Mesothelial cell of epicardium (in vitro differentiated cells): ENCODE results near the gene HTR3B. TPM values are rescaled to one million over a fixed set of nuclear protein-coding genes. Genes with fewer than 3 reads are reported as not detected.
"Not testable (repeated sequence)": the region's sequence is repeated elsewhere in the genome, so short reads cannot be mapped to it uniquely, and the experiment has no call there.

ENCODE experiments used
- DNase-seq, 2 experiments: peaks; one replicate each; pipeline ENCODE4 v3.0.0; 2021; ENCODE audit warnings: low spot score in 2 of 2; ENCODE audit not compliant: unreplicated experiment in 2 of 2
- H3K27ac Mint-ChIP-seq: 2 replicates; pipeline ENCODE4 v1.8.0; 2021; ENCODE audit warnings: mixed read lengths
- H3K27me3 Mint-ChIP-seq: 2 replicates; pipeline ENCODE4 v1.8.0; 2021; ENCODE audit warnings: low read depth, mixed read lengths
- H3K36me3 Mint-ChIP-seq: 2 replicates; pipeline ENCODE4 v1.8.0; 2021; ENCODE audit warnings: mixed read lengths
- H3K4me1 Mint-ChIP-seq: 2 replicates; pipeline ENCODE4 v1.8.0; 2021; ENCODE audit warnings: mixed read lengths
- H3K4me3 Mint-ChIP-seq: 2 replicates; pipeline ENCODE4 v1.8.0; 2021; ENCODE audit warnings: mild to moderate bottlenecking, moderate library complexity, mixed read lengths
- H3K9me3 Mint-ChIP-seq: 2 replicates; pipeline ENCODE4 v1.8.0; 2021; ENCODE audit warnings: mixed read lengths
- CTCF ChIP-seq: fragments of 200-600 bp; sonication (generic); IDR thresholded peaks from one replicate; pipeline ENCODE4 v1.5.0; 2021; ENCODE audit warnings: antibody characterized with exemption; ENCODE audit not compliant: unreplicated experiment
- total RNA-seq: library from RNA; stranded (reverse); gene quantifications from 3 replicates; pipeline ENCODE4 v1.2.1, GENCODE V29; 2021

The HTR3B gene
- total RNA-seq, 1 donor from 2014 or later: not detected

GRCh38 chr11:113923572-113923971 is 19.0 kb downstream of the HTR3B start:
- Mint-ChIP-seq H3K9me3 (no peaks in the 10 kb centered on the region), H3K4me1 (peaks cover 5% of the 10 kb centered on the region), H3K27ac (no peak overlapping the region), H3K4me3 (no peak overlapping the region), H3K36me3 (no peaks in the 10 kb centered on the region), H3K27me3 (peaks cover 25% of the 10 kb centered on the region)
- no peak for TF ChIP-seq CTCF
- no peak for DNase-seq

- no peak for DNase-seq
- no peak overlapping the region for H3K27ac Mint-ChIP-seq
- H3K4me1 Mint-ChIP-seq: peaks cover 5% of the 10 kb centered on the region
- no peaks in the 10 kb centered on the region for H3K36me3 Mint-ChIP-seq
- peaks cover 4% of the 10 kb centered on the region for H3K9me3 Mint-ChIP-seq
- H3K4me3 Mint-ChIP-seq: no peak overlapping the region
- peaks cover 29% of the 10 kb centered on the region for H3K27me3 Mint-ChIP-seq
- no peak for TF ChIP-seq CTCF
Observed at GRCh38 chr11:113926273-113927197, 21.9 kb downstream of the HTR3B start.

DNA sequence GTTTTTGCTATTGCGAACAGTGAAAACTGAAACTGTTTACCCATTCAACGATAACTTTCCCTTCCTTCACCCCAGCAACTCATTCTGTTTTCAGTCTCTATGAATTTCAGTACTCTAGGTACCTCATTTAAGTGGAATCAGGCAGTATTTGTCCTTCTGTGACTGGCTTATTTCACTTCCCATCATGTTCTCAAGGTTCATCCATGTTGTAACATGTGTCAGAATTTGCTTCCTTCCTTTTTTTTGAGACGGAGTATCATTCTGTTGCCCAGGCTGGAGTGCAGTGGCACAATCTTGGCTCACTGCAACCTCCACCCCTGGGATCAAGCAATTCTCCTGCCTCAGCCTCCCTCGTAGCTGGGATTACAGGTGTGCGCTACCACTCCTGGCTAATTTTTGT is 23.7 kb downstream of the HTR3B start:
- peaks cover 21% of the 10 kb centered on the region for H3K27me3 Mint-ChIP-seq
- peaks cover 4% of the 10 kb centered on the region for H3K9me3 Mint-ChIP-seq
- H3K36me3 Mint-ChIP-seq: no peaks in the 10 kb centered on the region
- no peak overlapping the region for H3K4me3 Mint-ChIP-seq
- no peak for TF ChIP-seq CTCF
- H3K27ac Mint-ChIP-seq: no peak overlapping the region
- H3K4me1 Mint-ChIP-seq: peaks cover 5% of the 10 kb centered on the region
- no peak for DNase-seq

DNA sequence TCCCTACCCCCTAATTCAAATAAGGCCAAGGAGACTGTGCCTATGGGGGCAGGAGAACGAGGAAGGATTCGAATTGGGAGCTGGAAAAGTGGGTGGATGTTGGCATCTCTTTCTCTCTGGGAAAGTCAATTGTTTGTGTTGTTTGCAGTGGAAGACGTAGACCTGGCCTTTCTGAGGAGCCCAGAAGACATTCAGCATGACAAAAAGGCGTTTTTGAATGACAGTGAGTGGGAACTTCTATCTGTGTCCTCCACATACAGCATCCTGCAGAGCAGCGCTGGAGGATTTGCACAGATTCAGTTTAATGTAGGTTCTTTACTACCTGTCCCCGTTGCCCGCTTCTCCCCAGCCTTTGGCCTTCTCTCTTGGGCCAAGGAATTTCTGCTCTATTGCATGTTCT is 28.2 kb downstream of the HTR3B start:
- TF ChIP-seq CTCF: no peak
- H3K4me1 Mint-ChIP-seq: no peaks in the 10 kb centered on the region
- H3K27me3 Mint-ChIP-seq: peaks cover 37% of the 10 kb centered on the region
- no peak for DNase-seq
- no peak overlapping the region for H3K4me3 Mint-ChIP-seq
- H3K36me3 Mint-ChIP-seq: no peaks in the 10 kb centered on the region
- peaks cover 4% of the 10 kb centered on the region for H3K9me3 Mint-ChIP-seq
- no peak overlapping the region for H3K27ac Mint-ChIP-seq

- not testable (repeated sequence) for H3K4me3 Mint-ChIP-seq, H3K27ac Mint-ChIP-seq, DNase-seq, H3K4me1 Mint-ChIP-seq, H3K36me3 Mint-ChIP-seq, H3K9me3 Mint-ChIP-seq
- H3K27me3 Mint-ChIP-seq: peaks cover 40% of the 10 kb centered on the region
Observed at GRCh38 chr11:113934193-113934592, 29.6 kb downstream of the HTR3B start.

DNA sequence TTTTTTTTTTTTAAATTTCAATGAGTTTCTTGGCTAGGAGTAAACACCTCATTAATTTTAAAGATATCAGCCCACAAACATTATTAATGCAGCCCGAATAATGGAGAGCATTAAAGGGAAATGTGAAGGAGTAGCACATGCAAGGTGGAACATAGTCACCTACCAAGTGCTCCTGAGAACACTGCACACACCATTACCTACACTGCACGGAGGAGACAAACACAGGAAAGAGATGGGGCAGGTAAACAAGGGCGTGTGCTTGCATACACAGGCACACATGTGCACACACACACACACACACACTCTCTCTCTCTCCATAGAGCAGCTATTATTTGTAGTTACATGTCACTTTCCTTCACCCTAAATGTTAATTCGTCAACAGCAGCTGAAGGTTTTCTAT is 30.2 kb downstream of the HTR3B start:
- H3K27ac Mint-ChIP-seq: no peak overlapping the region
- no peak for DNase-seq
- peaks cover 40% of the 10 kb centered on the region for H3K27me3 Mint-ChIP-seq
- no peaks in the 10 kb centered on the region for H3K4me1 Mint-ChIP-seq
- TF ChIP-seq CTCF: no peak
- peaks cover 4% of the 10 kb centered on the region for H3K9me3 Mint-ChIP-seq
- H3K4me3 Mint-ChIP-seq: no peak overlapping the region
- H3K36me3 Mint-ChIP-seq: no peaks in the 10 kb centered on the region
